ENCODE results near the gene MYMX.

MYMX gene

DNA sequence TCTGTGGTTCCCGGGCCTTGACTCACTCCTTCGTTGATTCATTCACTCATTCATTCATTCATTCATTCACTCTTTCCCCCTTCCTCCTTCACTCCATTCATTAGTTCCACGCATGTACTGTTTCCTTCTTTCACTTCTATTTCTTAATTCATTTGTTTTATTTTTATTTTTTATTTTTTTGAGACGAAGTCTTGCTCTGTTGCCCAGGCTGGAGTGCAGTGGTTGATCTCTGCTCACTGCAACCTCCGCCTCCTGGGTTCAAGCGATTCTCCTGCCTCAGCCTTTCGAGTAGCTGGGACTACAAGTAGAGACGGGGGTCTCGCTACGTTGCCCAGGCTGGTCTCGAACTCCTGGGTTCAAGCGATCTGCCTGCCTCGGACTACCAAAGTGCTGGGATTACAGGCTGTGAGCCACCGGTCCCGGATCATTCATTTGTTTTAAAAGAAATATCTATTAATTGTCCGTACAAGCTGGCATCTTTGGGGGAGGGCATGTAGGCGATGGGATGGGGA is 49.1 kb downstream of the MYMX start:
- no peak for DNase-seq

DNA sequence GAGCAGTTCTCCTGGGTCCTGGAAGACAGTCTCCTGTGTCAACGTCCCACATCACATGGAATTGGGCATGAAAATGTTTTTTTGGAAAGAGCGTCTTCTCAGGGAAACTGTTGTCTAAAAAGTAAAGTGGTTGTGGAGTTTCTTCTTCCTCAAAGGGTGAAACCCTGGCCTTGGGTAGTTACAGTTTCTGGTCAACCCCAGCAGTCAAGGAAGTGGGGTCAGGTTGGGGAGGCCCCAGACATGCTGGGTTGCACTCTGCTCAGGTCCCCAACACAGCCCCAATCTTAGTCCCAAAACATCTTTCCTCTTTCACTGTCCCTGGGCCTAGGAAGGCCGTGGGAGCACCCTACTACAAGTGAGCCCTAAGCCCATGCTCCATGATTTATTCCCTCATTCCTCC is 49.6 kb downstream of the MYMX start:
- no peak for DNase-seq

- no peak for DNase-seq
Measured at GRCh38 chr6:44267252-44267651, 50.5 kb downstream of the MYMX start.

Measured in activated CD4-positive, alpha-beta T cell treated with anti-CD3 and anti-CD28 coated beads for 4 hours (primary cell).